Measurements from ENCODE around the gene IL24. TPM values are rescaled to one million over a fixed set of nuclear protein-coding genes. Genes with fewer than 3 reads are reported as not detected.

IL24 gene
- total RNA-seq, 1 donor from 2014 or later, result not detected

DNA sequence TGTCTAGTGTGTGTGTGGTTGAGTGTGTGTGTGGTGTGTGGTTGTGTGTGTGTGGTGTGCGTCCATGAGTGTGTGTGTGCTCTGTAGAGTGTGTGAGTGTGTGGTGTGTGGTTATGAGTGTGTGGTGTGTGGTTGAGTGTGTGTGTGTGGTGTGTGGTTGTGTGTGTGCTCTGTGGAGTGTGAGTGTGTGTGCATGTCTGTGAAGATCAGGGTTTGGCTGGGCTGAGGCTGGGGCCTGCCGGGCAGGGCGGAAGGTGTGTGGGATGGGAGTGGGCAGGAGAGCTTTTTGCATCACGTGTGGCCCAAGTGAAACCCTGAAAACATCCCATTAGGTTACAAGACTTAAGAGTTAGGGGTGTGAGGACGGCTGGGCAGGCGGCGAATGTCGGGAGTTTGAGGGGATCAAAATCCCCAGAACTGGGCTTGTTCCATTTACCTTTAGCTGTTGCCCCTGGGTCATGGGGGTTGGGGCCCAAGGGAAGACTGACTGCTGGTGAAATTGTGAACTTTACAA is 27.4 kb downstream of the IL24 start:
- DNase-seq (ENCODE audit: low read depth, low spot score), result no peak
- Mint-ChIP-seq H3K27me3 (ENCODE audit: low read depth) (no peaks in the 10 kb centered on the region), H3K4me3 (no peak overlapping the region), H3K27ac (ENCODE audit: unreplicated experiment) (no peak overlapping the region), H3K36me3 (ENCODE audit: low read depth) (no peaks in the 10 kb centered on the region), H3K4me1 (peaks cover 3% of the 10 kb centered on the region), H3K9me3 (no peaks in the 10 kb centered on the region)
- TF ChIP-seq, protein P1, sequence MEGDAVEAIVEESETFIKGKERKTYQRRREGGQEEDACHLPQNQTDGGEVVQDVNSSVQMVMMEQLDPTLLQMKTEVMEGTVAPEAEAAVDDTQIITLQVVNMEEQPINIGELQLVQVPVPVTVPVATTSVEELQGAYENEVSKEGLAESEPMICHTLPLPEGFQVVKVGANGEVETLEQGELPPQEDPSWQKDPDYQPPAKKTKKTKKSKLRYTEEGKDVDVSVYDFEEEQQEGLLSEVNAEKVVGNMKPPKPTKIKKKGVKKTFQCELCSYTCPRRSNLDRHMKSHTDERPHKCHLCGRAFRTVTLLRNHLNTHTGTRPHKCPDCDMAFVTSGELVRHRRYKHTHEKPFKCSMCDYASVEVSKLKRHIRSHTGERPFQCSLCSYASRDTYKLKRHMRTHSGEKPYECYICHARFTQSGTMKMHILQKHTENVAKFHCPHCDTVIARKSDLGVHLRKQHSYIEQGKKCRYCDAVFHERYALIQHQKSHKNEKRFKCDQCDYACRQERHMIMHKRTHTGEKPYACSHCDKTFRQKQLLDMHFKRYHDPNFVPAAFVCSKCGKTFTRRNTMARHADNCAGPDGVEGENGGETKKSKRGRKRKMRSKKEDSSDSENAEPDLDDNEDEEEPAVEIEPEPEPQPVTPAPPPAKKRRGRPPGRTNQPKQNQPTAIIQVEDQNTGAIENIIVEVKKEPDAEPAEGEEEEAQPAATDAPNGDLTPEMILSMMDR (conservative IDR thresholded peaks at IDR 0.05), result no peak

- H3K27ac Mint-ChIP-seq (ENCODE audit: unreplicated experiment), result no peak overlapping the region
- H3K4me1 Mint-ChIP-seq, result peaks cover 3% of the 10 kb centered on the region
- no peak overlapping the region for H3K4me3 Mint-ChIP-seq
- TF ChIP-seq, protein P1 (conservative IDR thresholded peaks at IDR 0.05), result no peak
- H3K9me3 Mint-ChIP-seq, result no peaks in the 10 kb centered on the region
- H3K36me3 Mint-ChIP-seq (ENCODE audit: low read depth), result no peaks in the 10 kb centered on the region
- DNase-seq (ENCODE audit: low read depth, low spot score), result no peak
- no peaks in the 10 kb centered on the region for H3K27me3 Mint-ChIP-seq (ENCODE audit: low read depth)
Measured at GRCh38 chr1:206925106-206925736, 28.0 kb downstream of the IL24 start.

DNA sequence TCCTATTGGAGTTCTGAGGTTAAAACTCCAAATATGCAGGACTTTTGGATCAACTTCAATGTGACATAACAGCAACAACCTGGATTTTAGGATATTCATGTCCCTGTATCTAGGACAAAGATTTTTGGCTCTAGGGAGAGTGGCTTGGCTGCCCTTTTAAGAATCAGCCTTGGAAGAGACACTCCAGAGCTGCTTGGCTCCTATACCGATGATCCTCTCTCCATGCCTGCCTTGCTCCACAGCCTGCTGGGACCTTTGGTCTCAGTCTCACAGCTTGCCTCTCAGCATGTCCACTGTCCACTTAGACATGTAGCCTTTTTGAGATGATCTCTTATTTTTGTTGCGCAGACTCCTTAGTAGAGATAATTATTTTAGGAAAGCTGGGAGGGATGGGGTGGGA is 29.0 kb downstream of the IL24 start:
- Mint-ChIP-seq H3K36me3 (ENCODE audit: low read depth) (no peaks in the 10 kb centered on the region), H3K9me3 (no peaks in the 10 kb centered on the region), H3K27me3 (ENCODE audit: low read depth) (no peaks in the 10 kb centered on the region), H3K27ac (ENCODE audit: unreplicated experiment) (no peak overlapping the region), H3K4me1 (peaks cover 3% of the 10 kb centered on the region), H3K4me3 (no peak overlapping the region)
- TF ChIP-seq, protein P1 (conservative IDR thresholded peaks at IDR 0.05), result no peak
- DNase-seq (ENCODE audit: low read depth, low spot score), result no peak

GRCh38 chr1:206929524-206929923 is 32.3 kb downstream of the IL24 start:
- Mint-ChIP-seq H3K27ac (ENCODE audit: unreplicated experiment) (no peak overlapping the region), H3K27me3 (ENCODE audit: low read depth) (no peaks in the 10 kb centered on the region), H3K4me1 (peaks cover 3% of the 10 kb centered on the region), H3K36me3 (ENCODE audit: low read depth) (no peaks in the 10 kb centered on the region), H3K9me3 (no peaks in the 10 kb centered on the region), H3K4me3 (no peak overlapping the region)
- TF ChIP-seq, protein P1 (conservative IDR thresholded peaks at IDR 0.05), result no peak
- DNase-seq (ENCODE audit: low read depth, low spot score), result no peak

DNA sequence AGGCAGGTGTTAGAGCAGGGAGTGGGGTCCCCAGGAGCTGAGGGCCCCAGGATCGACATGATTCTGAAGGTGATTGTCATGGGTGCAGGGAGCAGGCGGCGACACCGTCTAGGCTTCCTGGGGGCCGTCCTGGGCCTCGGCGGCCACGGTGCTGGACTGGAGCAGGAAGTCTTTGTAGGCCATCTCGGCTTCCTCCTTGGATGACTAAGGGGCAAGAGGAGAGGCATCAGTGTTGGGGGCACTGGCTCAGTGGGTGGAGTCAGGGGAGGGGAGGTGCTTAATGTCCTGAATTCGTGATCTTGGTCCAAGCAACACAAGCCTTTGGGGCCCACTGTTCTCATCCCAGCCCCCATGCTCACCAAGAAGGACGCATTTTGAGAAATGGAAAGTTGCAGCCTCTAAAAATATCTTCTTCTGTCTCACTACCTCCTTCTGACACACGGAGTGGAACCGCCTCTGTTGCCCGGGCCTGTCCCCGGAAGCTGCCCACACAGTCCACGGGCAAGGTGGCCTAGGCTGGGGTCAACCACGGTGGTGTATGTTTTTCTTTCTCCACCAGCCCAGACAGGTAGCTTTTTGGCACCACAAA is 33.1 kb downstream of the IL24 start:
- DNase-seq (ENCODE audit: low read depth, low spot score), result no peak
- H3K4me3 Mint-ChIP-seq, result no peak overlapping the region
- TF ChIP-seq, protein P1 (conservative IDR thresholded peaks at IDR 0.05), result no peak
- H3K27ac Mint-ChIP-seq (ENCODE audit: unreplicated experiment), result no peak overlapping the region
- H3K9me3 Mint-ChIP-seq, result no peaks in the 10 kb centered on the region
- peaks cover 3% of the 10 kb centered on the region for H3K4me1 Mint-ChIP-seq
- H3K27me3 Mint-ChIP-seq (ENCODE audit: low read depth), result no peaks in the 10 kb centered on the region
- no peaks in the 10 kb centered on the region for H3K36me3 Mint-ChIP-seq (ENCODE audit: low read depth)

Data from neural crest cell (in vitro differentiated cells).